SKM-1 treated with dmso at 0.1 percent for 144 hours (cell line): Measurements from ENCODE around the gene RGS17.

Experiments used
- DNase-seq: peaks from one replicate; lab custom pipeline; 2025; ENCODE audit not compliant: unreplicated experiment; lab: John Stamatoyannopoulos, UW

RGS17 gene

GRCh38 chr6:153086225-153086990 lies 44.7 kb downstream of the RGS17 start:
- DNase-seq, result no peak

- DNase-seq, result no peak
These were observed 45.8 kb downstream of the RGS17 start for GRCh38 chr6:153085239-153085638.

DNA sequence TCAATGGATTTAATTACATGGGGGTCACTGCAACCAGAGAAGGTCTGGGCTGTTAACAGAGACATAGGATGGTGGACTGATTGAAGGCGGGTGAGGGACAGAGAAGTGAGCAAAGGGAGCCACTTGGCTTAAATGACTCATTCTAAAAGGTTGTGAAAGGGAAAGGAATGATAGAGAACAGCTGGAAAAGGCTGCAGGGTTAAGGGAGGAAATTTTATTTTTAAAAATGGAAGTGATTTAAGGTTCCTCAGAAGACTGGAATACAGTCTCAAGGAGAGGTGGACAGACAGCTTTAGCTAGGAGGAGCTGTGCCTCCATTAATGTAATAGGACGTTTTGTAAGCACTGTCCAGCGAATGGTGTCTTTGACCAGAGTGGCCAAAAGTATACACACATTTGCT lies 46.7 kb downstream of the RGS17 start:
- DNase-seq, result no peak

DNA sequence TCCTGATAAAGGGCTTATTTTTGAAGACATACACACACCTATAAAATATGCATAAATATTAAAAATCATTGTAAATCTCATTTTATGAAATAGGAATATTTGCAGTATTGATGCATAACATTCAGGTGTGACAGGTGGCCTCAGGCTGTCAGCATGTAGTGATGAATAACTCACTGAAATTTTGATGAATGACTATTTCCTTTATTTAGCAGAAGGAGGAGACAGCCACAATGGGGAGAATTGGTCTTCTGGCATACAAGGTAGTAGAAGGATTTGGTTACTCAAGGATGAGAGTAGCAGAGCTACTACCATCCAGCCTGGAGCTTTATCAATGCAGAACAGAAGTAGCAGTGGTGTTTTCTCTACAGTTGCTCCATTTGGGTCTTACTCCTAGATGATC lies 47.2 kb downstream of the RGS17 start:
- DNase-seq, result no peak

GRCh38 chr6:153081914-153082313 lies 49.2 kb downstream of the RGS17 start:
- DNase-seq, result no peak

GRCh38 chr6:153076431-153076830 lies 54.7 kb downstream of the RGS17 start:
- no peak for DNase-seq

DNA sequence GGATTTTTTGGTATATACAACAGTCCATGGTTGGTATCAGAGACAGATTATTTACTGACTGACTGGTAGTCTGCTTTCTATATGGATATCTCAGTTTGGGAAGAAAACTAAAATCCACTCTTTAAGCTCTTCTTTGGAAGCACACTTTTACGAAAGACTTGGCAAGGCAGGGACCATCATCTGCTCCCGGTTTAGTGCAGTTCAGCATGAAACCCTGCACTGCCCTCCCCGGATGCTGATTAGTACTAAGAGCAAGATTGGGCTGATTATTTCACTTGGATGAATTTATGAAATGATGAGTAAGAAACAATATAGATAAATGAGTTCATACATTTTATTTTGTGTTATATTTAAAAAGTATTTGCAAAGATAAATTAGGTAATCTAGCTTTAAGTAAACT lies 56.3 kb downstream of the RGS17 start:
- DNase-seq, result no peak

GRCh38 chr6:153073841-153074240 lies 57.2 kb downstream of the RGS17 start:
- DNase-seq, result no peak

DNA sequence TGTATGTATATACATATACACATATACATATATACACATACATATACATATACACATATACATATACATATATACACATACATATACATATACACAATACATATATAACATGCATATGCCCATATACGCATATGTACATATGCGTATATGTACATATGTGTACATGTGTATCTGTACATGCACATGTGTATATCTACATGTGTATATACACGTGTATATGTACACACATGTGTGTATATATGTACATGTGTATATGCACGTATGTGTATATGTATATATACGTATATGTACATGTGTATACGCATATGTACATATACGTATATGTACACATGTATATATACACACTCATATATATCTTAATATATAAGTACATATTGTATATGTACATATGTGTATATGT lies 60.3 kb downstream of the RGS17 start:
- no peak for DNase-seq

- DNase-seq, result no peak
These were observed 61.2 kb downstream of the RGS17 start for GRCh38 chr6:153069897-153070296.

- DNase-seq, result no peak
These were observed 65.9 kb downstream of the RGS17 start for GRCh38 chr6:153065222-153065621.

GRCh38 chr6:153063936-153064335 lies 67.1 kb downstream of the RGS17 start:
- DNase-seq, result no peak

GRCh38 chr6:153062516-153062915 lies 68.6 kb downstream of the RGS17 start:
- DNase-seq, result no peak

DNA sequence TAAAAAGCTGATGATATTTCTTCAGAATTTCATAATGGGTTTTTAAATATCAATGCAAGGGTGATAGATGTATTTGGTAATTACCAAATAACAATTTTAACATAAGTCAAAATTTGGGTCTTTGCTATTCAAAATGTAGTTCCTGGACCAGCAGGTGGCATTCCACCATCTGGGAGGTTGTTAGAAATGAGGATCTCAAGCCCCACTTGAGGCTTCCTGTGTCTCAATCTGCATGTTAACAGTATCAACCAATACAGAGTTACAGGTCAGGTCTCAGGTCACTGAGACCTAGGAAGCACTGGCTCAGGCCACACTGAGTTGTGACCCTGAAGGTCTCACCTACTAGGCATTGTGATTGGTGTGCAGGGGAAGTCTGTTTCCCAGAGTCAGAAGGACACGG lies 71.3 kb downstream of the RGS17 start:
- no peak for DNase-seq

GRCh38 chr6:153059311-153059710 lies 71.8 kb downstream of the RGS17 start:
- DNase-seq, result no peak

DNA sequence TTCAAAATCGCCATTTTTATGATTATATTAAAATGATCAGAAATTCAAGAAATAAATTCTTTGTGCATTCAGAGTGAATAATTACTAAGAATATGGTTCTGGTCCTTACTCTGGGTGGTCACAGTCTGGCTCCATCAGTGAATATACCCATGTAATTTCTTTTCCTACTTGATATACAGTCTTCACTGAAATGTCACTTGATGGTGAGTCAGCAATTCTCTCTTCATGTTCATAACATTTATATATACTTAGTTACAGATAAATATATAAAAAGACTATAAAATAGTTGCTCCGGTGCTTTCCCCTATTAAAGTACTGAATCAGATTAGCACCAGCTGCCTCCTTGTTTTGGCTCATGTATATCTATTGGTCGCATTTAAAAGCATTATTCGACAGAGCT lies 72.2 kb downstream of the RGS17 start:
- DNase-seq, result no peak

DNA sequence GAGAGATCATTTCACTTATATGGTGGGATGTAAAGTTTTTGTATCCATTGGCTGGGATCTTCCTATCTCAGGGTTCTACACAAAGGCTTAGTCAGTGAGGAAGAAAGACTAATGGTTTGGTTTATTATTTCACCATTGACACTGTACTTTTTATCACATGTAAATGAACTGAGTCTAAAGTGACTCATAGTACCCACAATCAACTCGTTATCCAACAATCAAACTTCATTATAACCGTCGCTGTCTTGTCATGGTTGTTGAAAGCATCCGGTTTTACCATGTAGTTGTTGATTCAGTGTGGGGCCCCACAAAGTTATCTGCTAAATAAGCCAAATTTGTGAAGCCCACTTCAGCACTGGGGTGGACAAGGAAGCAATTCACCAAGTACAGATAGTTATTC lies 72.8 kb downstream of the RGS17 start:
- DNase-seq, result no peak

DNA sequence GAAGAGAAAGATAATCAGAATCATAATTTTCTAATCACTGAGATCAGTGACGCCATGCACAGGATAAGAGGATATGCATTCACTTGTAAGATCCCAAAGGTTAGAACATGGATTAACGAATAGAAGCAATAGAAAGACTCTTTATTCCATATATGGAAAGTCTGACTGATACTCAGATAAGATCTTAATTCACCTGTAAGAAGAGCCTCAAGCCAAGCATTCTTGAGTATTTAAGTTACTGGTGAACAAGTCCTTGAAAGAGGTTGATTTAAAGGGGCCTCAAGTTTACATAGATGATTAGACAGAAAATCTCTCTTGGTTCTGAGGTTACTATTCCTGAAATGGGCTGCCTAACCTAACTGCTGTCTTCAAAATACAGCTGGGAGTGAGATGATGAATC lies 74.8 kb downstream of the RGS17 start:
- no peak for DNase-seq

GRCh38 chr6:153051801-153052200 lies 79.3 kb downstream of the RGS17 start:
- DNase-seq, result no peak

- DNase-seq, result no peak
These were observed 82.5 kb downstream of the RGS17 start for GRCh38 chr6:153048631-153049030.

- DNase-seq, result no peak
These were observed 83.7 kb downstream of the RGS17 start for GRCh38 chr6:153047386-153047785.

DNA sequence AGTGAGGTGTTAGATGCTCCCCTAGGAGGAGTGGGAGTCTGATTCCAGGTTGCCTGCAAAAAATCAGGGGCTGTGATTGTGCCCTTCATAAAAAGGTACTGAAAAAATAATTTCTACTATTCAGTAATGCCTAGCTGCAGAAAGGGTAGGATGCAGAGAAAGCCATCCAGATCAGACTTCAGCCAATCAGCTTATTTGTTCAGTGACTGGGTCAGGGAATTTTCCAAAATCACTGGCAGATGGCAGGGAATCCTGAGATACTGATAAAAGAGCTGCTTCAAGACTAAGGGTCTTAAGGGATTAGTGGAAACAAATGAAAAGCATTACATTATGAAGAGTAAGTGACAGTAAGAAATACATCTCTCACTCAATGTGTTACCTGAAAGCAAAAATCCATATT lies 85.8 kb downstream of the RGS17 start:
- no peak for DNase-seq

DNA sequence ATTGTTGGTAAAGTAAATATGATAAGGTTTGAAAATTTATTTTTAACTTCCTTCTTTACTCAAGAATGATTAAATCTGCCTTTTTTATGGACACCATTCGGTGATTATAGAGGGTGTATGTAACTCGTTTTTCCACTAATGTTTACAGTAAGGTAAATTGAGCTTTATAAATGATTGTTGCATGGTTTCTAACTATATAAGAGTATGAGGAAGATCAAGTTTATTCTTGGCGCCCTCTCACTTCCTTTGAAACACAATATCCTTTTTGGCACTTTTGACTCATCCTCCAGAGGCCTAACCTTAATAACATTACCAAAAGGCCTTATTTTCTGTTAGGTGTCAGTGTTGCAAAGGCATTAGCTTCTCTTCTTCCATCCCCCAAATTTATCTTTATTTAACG lies 86.8 kb downstream of the RGS17 start:
- DNase-seq, result no peak
